Middle frontal gyrus (tissue), 1 donor: Measurements from ENCODE around the gene PLK2.

ENCODE experiments used
- DNase-seq: peaks from one replicate; pipeline ENCODE4 v3.0.0-alpha.2; 2015; ENCODE audit warnings: low spot score; ENCODE audit errors: extremely low spot score

Gene PLK2

DNA sequence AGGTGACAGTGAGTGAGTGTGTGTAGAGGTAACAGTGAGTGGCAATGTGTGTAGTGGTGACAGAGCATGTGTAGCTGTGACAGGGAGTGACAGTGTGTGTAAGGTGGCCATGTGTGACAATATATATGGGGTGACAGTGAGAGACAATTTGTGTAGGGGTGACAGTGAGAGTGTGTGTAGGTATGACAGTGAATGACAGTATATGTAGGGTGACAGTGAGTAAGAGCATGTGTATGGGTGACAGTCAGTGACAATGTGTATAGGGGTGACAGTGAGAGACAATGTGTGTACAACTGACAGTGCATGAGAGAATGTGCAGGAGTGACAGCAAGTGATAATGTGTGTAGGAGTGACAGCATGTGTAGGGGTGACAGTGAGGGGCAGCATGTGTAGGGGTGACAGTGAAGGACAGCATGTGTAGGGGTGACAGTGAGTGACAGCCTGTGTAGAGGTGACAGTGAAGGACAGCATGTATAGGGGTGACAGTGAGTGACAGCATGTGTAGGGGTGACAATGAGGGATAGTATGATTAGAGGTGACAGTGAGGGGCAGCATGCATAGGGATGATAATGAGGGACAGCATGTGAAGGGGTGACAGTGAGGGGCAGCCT, 21.3 kb upstream of the PLK2 start:
- no peak for DNase-seq

DNA sequence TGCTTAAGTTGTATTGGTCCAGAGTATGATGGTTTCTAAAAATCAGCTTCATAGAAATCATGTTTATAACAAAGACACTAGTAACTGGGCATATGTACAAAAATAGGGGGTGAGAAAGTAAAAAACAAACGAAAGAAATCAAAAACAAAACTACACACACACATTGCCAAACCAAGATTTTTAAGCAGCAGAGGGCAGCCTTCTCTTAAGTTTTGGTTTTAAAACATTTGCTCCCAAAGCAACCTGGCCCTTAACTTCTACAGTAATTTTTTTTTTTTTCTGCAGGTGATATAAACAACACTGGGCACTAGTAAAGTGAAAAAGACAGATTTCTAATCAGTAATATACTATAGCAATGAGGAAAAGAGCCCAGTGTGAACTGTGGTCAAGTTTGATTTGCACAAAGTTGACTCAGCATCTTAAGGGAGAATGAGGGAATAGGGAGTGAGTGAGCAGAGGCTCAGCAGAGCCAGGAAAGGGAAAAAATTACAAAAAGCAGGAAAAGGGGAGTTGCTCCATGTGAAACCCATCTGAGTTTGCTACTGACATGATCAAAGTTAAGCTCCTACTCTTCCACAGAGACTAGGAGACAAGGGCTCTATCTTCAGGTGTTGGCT, 18.0 kb upstream of the PLK2 start:
- DNase-seq, result no peak

DNA sequence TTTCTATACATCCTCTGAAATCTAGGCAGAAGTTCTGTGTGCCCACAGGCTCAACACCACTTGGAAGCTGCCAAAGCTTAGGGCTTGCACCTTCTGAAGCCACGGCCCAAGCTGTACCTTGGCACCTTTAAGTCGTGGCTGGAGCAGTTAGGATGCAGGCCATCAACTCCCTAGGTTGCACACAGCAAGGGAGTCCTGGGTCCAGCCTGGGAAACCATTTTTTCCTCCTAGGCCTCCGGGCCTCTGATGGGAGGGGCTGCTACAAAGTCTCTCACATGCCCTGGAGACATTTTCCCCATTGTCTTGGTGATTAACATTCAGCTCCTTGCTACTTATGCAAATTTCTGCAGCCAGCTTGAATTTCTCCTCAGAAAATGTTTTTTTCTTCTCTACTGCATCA, 15.5 kb upstream of the PLK2 start:
- DNase-seq, result no peak

DNA sequence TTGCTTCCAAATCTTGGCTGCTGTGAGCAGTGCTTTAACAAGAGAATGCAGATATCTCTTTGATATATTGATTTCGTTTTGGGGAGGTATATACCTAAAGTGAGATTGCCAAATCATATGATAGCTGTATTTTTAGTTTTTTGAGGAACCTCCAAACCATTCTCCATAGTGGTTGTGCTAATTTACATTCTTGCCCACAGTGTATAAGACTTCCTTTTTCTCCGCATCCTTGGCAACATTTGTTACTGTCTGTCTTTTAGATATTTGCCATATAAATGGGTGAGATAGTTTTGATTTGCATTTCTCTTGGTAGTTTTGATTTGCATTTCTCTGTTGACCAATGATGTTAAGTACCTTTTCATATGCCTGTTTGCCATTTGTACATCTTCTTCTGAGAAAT, 10.0 kb upstream of the PLK2 start:
- DNase-seq, result no peak

DNA sequence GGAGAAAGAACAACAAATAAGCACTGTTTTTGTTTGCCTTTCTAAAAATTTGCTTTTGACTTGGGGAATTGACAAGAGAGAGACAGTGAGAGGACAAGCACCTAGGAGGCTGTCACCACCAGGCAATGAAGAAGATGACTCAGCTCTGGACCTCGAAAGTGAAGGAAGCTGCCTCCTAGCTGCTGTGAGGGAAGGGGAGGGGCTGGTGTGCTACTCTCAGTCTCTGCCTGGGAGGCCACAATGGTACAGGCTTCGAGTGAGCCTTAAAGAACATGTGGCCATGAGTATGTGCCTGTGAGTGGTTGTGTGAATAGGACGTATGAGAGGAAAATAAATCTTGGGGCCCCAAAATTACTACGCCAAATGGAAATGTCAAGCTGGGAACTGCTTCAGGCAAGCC, 7.1 kb upstream of the PLK2 start:
- DNase-seq, result no peak

DNA sequence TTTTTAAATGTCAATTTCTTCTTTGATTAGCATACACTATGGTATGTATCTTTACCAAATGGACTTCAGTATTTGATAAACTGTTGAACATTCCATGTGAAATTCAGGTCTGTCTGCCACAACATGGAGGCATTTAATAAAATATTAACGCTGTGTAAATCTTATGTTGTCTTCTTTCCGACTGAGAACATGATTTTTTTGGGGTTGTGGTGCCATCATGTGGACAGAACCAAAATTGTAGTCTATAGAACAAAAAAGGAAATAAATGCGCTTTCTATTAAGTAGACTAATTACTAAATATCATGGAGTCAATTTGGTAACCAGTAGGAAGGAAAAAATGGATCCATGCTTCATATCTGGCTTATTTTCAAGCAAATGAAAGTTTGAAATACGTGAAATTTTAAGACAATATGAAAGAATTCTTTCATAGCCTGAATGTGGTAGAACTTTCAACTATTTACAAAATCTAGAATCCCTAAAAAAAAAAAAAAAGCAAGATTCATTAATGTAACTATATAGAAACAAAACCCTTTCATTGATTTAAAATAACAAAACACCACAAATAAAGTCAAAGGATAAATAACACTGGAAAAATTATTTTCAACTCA, 2.8 kb upstream of the PLK2 start:
- no peak for DNase-seq

DNA sequence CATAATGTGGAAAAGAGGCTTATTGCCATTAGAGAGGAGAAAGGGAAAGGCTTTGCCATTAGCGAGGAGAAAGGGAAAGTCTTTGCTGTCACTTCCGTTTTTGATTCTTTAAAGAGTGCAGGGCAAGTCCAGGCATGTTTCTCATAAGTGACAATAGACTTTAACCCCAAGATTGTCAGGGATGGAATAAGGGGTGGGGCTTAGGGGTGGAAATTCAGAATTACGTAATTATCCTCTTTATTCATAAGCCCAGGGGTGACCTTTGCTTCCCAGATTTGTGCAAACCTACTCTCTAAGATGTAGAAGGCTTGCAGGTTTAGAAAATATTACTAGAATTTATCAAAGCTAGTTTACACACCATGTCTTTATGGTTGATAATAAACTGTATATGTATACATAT, 2.3 kb upstream of the PLK2 start:
- no peak for DNase-seq

DNA sequence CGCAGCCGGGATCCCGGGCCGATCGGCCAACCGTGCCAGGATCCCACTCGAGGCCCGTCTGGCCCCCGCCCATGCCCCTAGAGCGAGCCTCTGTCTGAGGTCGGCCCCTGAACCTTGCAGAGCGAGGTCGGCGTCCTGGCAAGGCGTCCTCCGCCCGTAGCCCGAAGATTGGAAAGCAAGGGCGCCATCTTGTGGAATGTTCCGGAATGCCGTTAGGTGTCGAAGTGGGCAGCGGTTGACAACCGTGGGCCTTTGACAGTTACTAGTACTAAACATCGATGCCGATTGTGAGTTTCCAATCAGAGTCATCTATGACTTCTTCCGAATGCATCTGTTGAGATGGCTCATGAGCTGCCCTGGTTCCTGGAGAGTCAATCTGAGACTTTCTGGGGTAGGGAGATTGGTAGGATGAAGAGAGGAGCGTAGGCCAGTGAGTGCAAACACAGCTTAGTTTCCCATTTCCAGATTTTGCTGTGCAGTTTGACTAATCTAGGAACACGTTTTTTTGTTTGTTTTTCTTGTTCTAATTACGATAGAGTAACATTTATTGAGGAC, 923 bp upstream of the PLK2 start:
- DNase-seq, result peak; percentile 75

DNA sequence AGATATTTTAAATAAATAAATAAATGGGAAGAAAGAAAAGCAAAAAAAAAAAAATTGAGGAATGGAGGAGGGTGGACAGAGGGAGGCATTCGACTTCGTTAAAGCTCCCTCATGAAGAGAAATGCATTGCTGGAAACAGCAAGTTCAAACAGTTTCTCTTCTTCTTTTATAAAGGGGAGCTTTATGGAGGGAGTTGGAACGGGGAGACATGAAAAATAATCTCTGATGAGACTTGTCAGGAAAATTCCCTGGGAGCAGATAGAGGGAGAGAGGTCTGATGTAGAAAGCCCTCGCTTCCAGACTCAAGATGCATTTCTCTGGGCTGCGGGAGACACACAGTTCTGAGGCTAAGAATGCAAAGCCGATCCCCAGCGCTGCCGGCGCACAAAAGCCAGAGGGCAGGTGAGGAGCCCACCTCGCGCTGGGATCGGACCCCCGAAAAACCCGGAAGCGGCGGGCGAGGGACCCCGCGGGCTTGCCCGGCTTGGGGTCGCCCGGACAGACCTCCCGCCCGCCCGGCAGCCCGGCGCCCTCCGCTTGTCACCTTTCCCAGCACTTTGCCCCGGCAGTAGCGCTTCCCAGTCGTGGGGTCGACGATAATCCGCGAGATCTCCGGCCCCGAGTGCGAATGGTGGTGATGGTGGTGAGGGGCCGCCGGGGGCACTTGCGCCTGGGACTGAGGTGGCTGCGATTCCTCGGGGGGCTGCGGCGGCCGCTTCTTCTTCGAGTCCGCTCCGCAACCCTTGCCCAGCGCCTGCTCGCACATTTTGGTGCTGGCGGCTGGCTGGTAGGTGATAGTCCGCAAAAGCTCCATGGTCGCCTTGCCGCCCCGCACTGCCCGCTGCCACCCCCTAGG, 512 bp downstream of the PLK2 start:
- no peak for DNase-seq

DNA sequence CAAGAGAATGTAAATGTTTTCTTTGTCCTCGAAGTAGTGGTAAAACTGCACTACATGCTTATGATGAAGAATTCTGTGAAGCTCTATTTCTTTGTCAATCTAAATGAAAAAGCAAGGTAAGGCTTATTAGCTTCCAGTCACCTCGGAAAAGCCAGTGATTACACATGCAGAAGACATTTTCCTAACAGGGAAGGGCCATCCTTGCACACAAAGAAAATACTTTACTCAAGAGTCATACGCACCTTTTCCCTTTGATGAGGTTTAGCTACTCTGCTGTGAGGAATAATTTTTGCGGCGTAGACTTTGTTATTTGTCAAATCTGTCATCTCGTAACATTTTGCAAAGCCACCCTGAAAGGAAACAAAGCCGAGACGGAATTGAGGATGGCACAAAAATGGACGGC, 1.1 kb downstream of the PLK2 start:
- no peak for DNase-seq

DNA sequence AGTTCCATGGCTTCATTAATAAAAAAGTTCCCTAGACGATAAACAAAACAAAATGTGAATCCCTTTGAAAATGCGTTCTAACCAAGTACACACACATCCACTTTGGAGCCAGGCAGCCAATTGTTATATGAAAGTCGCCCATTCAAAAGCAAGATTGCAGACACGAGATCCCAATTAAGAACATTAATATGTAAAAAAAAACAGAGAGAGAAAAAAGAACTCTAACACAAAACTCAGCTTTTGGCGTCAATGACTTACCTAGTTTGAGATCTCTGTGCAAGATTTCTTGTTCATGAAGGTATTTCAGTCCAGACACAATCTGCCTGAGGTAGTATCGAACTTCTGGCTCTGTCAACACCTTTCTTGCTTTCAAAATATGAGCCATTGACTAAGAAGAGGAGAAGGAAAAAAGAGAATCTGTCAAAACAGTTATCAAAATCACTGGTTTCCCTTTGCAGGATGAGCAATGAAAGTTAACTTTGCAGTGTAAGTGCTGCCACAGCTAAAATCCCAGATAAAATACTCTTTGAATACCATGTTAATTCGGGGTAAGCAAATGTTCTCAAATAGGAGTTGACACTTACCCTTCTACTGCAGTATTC, 1.6 kb downstream of the PLK2 start:
- no peak for DNase-seq

DNA sequence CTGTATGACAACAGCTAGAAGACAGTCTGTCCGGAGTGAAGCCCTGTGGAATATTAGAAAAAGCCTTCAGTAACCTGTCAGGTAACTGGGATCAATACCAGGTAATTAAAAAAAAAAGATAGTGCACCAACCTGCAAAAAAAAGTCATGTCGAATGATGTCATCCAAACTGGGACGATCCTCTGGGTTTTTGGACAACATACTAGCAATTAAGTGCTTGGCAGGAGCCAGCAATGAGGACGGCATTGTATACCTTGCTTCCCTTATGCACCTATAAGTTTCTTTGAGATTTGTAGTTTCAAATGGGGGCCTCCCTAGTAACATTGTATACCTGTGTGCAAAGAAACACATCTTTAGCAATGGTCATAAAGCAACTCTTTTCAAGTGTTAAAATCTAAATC, 2.8 kb downstream of the PLK2 start:
- no peak for DNase-seq

DNA sequence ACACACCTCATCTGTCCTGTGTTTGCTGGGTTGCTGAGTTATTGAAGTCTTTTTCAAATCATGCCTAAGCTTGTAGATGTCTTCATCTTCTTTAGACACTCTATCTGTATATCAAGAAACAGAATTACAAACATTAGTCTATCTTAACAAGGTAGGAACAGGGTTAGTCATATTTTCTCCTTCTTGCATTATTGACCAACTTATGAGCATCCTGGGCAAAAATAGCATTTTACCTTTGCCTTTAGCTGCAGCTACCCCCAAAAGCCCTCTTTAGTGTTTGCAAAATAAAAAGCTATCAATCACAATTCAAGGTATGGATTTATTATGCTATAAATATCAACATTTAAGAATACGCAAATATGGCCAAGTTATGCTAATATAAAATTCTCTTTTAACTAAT, 3.4 kb downstream of the PLK2 start:
- DNase-seq, result no peak

DNA sequence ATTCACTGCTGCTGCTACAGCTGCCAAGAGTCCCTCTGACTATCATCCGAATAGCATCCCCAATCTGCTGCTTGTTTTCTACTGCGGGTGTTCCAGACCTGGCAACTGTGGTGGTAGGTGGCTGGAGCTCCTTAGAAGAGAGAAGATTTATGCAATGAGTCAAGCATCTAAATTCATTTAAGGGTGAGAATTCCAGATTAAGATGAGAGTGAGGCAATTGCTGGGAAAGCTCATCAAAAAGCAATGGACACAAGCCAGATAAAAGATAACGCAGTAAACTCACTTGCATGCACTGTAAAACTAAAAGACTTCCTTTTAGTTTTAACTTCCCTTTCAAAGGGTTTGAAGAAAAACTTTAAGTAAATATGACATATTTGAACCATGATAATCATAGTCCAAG, 3.9 kb downstream of the PLK2 start:
- no peak for DNase-seq

DNA sequence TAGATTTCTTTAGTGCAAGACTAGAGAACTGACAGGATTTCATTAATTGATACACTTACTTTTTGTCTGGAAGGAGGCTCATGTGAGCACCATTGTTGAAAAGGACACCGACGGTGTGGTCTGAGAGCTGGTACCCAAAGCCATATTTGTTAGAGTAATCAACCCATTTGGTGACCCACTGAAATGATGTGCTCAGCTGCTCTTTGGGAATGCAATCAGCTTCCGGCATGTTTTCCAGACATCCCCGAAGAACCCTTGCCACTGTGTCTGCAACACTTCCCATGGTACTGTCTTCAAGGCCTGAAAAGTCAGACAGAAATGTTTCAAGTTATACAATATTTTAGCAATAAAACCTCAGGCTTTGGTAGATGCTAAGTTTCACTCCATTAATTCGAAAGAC, 4.4 kb downstream of the PLK2 start:
- no peak for DNase-seq

DNA sequence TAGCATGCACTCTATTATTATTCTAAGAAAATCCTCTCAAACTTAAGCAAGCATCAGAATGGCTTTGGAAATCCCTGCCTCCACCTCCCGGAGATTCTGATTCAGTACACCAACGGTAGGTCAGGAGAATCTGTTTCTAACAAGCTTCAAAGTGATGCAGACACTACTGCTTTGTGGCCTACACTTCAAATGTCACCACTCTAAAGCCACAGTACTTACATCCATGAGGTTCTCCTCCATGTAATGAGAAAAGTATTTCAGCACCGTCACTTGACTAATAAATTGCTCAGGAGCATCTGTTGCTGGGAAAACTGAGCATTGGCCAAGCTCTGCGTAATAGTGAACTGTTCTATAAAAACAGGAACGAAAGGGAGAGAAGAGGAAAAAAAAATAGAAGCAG, 4.8 kb downstream of the PLK2 start:
- no peak for DNase-seq

DNA sequence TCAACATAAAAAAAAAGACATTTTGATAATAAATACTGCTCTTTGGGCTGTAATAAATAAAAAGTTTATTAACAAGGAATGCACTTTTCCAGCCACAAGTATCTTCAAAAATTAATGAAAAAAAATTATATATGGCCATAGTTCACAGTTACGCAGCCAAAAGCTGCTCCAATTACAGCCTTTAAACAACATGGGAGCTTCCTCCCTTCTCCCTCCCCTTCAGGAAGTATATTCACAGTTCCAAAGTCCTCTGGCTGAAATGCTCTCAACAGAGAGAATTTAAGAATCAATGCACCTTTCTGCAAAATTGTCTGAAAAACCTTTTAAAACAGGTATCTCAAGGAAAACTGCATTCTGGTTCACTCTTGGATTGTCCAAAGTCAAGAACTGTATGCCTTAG, 5.9 kb downstream of the PLK2 start:
- no peak for DNase-seq

DNA sequence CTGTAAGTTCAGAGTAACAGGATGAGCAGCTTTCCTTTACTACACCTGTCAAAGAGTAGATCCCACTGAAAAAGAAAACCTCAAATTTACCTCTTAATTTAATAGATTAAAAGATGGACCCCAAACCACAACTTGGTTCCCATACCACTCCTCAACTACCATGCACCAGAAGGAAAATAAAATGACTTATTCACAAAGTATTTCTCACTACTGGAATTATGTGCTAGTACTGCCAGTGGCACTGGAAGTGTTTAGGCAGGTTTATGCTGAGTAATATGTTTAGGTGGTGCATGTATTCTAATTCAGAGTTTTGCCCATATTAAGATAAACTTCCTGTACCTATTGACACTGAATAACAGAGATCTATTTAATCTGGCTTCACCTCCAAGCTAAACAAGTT, 6.6 kb downstream of the PLK2 start:
- no peak for DNase-seq

DNA sequence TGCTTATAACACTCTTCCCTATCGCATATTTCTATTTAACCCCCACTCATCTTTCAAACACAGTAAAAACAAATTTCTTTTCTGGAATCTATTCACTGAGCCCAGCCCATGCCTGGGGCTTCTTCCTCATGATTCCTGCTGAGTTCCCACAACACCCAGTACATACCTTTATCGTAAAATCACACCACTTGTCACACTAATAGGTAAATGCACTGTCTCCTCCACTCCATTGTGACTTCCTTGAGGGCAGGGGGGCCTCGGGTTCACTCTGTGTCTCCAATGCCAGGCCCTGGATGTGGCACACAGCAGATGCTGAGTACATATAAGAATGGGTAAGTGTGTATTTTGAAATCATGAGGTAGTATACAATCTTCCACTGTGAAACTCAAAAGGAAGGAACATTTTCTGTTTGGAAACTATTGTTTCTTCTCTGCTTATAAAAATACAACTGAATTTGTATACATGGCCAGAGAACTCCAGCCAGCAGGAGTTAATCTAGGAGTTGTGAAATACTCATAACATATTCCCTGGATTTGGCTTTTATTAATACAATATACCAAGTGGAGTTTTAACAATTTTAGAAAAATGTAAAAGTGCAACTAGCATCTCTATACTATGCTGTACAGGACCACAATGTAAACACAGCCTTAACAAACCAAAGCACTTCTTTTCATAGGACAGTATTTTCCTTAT, 7.2 kb downstream of the PLK2 start:
- no peak for DNase-seq

DNA sequence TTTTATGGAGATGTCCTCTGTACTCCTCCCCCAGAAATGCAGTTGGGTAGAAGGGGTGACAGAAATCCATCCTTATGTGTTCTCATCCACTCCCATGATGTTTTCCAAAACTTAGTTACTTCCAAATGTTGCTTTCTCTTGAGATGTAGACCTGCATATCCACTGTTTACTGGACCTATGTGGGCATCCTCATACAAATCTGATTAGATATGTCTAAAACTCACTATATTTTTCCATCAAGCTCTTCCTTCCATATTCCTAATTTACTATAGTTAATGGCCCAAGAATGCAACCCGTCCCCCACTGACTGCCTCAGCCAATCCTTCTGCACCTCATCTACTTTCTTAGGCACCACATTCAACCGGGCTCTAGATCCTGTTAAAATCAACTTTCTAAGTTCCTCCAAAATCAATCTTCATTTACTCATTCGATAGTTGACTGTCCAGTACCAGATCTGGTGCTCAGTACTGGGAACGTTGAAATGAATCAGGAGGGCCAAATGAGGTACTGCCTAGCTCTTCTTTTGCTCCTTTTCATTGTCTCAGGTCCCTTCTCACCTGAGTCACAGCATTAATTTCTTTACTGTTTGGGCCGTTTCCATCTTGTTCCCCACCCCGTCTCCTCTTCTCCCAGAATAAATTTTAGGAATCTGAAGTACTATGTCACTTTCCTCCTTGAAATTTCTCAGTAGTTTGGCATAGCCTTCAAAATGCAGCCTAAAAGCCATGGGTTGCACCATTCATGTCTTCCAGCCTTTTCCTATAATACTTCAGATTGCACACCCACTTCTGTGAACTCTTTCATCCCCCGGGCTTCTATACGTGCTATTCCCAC, 7.9 kb downstream of the PLK2 start:
- no peak for DNase-seq
